ENCODE results near the gene MAGEC3.
A peak's percentile ranks its signal among the peaks of the same experiment; 100 is the strongest.

MAGEC3 gene

DNA sequence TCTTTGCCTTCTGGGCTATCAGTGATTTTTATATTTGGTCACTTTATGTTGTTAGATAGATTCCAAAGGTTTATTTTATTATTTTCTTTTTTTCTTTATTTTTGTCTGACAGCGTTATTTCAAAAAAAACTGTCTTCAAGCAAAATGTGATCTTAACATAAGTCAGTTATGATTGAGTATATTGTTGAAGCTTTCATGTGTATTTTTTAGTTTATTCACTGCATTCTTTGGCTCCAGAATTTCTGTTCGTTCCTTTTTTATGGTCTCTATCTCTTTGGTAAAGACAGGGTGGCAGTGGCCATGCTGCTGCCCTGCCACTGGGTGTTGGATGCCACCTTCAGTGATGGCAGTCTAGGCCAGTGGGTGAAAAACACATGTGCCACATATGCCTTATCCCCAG is at the start of gene MAGEC3:
MAGEC3 (plus strand) TSS at position 301 of the 400 bp plus-strand sequence; CDS start at position 301, 0 bp downstream.
- DNase-seq (ENCODE audit: low read depth): no peak
- TF ChIP-seq, protein P1, sequence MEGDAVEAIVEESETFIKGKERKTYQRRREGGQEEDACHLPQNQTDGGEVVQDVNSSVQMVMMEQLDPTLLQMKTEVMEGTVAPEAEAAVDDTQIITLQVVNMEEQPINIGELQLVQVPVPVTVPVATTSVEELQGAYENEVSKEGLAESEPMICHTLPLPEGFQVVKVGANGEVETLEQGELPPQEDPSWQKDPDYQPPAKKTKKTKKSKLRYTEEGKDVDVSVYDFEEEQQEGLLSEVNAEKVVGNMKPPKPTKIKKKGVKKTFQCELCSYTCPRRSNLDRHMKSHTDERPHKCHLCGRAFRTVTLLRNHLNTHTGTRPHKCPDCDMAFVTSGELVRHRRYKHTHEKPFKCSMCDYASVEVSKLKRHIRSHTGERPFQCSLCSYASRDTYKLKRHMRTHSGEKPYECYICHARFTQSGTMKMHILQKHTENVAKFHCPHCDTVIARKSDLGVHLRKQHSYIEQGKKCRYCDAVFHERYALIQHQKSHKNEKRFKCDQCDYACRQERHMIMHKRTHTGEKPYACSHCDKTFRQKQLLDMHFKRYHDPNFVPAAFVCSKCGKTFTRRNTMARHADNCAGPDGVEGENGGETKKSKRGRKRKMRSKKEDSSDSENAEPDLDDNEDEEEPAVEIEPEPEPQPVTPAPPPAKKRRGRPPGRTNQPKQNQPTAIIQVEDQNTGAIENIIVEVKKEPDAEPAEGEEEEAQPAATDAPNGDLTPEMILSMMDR (conservative IDR thresholded peaks at IDR 0.05; ENCODE audit: low read depth, low read length): no peak
- no peak within 1 kb of the TSS for H3K4me3 ChIP-seq (ENCODE audit: low read depth, low read length)

DNA sequence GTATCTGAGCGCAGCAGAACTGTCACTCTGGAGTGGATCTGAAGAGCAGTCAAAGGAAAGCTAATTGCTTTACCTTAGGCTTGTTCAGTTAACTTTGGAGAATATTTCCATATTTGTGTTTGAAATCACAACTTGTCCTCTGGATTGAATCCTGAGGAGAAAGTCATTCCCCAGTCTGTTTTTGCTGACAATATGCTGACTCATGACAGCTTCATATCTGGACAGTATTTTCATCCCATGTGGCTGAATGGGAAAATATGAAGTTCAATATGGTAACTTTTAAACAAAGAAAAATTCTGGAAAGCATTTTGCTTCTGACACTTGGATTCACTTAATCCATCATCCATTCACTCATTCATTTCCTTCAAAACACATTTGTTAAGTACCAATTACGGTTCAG is 46.3 kb upstream of the MAGEC3 start:
- TF ChIP-seq, protein P1 (conservative IDR thresholded peaks at IDR 0.05; ENCODE audit: low read depth, low read length): no peak
- H3K4me3 ChIP-seq (ENCODE audit: low read depth, low read length): no peak overlapping the region
- peak; percentile 4 for DNase-seq (ENCODE audit: low read depth)

DNA sequence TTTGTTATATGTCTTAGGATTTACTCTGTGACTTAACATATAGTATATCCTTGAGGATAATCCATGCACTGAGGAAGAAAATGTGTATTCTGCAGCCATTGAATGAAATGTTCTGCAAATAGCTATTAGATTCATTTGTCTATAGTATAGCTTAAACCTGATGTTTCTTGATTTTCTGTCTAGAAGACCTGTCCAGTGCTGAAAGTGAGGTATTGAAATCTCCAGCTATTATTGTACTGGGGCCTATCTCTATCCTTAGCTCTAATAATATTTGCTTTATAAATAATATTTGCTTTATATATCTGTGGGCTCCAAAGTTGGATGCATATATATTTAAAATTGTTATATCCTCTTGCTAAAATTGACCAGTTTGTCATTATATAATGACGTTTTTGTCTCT is 26.7 kb upstream of the MAGEC3 start:
- H3K4me3 ChIP-seq (ENCODE audit: low read depth, low read length): no peak overlapping the region
- no peak for DNase-seq (ENCODE audit: low read depth)
- TF ChIP-seq, protein P1 (conservative IDR thresholded peaks at IDR 0.05; ENCODE audit: low read depth, low read length): no peak

GRCh38 chrX:141814213-141814857 is 23.8 kb upstream of the MAGEC3 start:
- TF ChIP-seq, protein P1 (conservative IDR thresholded peaks at IDR 0.05; ENCODE audit: low read depth, low read length): no peak
- no peak for DNase-seq (ENCODE audit: low read depth)
- no peak overlapping the region for H3K4me3 ChIP-seq (ENCODE audit: low read depth, low read length)

GRCh38 chrX:141815904-141816303 is 22.2 kb upstream of the MAGEC3 start:
- TF ChIP-seq, protein P1 (conservative IDR thresholded peaks at IDR 0.05; ENCODE audit: low read depth, low read length): no peak
- DNase-seq (ENCODE audit: low read depth): no peak
- H3K4me3 ChIP-seq (ENCODE audit: low read depth, low read length): no peak overlapping the region

GRCh38 chrX:141832247-141832646 is 5.9 kb upstream of the MAGEC3 start:
- H3K4me3 ChIP-seq (ENCODE audit: low read depth, low read length): no peak overlapping the region
- TF ChIP-seq, protein P1 (conservative IDR thresholded peaks at IDR 0.05; ENCODE audit: low read depth, low read length): no peak
- DNase-seq (ENCODE audit: low read depth): no peak

GRCh38 chrX:141839856-141840255 is 1.7 kb downstream of the MAGEC3 start:
- H3K4me3 ChIP-seq (ENCODE audit: low read depth, low read length): no peak overlapping the region
- TF ChIP-seq, protein P1 (conservative IDR thresholded peaks at IDR 0.05; ENCODE audit: low read depth, low read length): no peak
- DNase-seq (ENCODE audit: low read depth): peak; percentile 1

Data from choroid plexus epithelial cell (primary cell).